ENCODE measurements around the gene ATXN7.

Gene ATXN7, protein sequence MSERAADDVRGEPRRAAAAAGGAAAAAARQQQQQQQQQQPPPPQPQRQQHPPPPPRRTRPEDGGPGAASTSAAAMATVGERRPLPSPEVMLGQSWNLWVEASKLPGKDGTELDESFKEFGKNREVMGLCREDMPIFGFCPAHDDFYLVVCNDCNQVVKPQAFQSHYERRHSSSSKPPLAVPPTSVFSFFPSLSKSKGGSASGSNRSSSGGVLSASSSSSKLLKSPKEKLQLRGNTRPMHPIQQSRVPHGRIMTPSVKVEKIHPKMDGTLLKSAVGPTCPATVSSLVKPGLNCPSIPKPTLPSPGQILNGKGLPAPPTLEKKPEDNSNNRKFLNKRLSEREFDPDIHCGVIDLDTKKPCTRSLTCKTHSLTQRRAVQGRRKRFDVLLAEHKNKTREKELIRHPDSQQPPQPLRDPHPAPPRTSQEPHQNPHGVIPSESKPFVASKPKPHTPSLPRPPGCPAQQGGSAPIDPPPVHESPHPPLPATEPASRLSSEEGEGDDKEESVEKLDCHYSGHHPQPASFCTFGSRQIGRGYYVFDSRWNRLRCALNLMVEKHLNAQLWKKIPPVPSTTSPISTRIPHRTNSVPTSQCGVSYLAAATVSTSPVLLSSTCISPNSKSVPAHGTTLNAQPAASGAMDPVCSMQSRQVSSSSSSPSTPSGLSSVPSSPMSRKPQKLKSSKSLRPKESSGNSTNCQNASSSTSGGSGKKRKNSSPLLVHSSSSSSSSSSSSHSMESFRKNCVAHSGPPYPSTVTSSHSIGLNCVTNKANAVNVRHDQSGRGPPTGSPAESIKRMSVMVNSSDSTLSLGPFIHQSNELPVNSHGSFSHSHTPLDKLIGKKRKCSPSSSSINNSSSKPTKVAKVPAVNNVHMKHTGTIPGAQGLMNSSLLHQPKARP

DNA sequence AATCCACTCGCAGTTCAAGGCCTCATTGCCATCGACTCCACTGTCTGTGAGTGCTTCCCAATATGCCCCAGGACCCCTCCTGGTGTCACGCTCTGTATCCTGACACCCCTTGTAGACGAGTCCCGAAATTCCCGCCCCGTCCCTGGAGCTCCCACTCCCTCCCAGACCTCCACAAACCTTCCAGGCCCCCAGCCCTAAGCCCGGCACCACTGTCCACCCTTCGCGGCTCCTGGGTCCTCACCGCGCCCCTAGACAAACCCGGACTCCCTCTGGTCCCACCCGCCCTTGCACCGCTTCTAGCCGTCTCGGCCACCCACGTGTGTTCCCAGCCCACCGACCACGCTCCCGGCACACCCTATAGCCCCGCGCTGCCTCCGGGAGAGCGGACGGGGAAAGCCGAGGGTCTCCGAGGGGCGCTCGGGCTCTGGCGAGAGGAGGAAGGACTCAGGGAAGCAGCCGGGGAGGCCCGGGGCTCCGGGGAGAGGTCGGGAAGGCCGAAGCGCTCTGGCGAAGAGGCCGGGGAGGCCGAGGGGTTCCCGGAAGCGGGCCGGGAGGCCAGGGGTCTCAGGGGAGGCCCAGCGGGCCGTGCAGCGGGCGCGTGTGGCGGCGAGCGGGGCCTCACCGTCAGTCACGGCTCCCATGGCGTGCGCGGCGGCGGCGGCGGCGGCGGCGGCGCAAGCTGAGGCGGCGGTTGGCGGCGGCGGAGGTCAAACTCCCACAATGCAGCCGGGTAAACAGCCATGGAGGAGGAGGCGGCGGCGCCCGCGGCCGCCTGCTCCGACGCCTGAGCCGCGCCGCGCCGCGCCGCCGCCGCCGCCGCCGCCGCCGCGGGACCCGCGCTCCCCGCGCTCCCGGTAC is at the start of gene ATXN7, which contains the start of gene THOC7:
Gene ATXN7, plus strand, starts transcription at position 718 of the 858 bp plus-strand sequence. CDS start 48,732 bp downstream, outside the sequence.
Gene THOC7, minus strand, starts transcription at position 656 of the 858 bp plus-strand sequence. Its CDS starts 15 bp downstream, at position 641.
- DNase-seq (ENCODE audit: low read depth in 1 of 2, low spot score in 1 of 2) = peak; percentile 43 to 65

DNA sequence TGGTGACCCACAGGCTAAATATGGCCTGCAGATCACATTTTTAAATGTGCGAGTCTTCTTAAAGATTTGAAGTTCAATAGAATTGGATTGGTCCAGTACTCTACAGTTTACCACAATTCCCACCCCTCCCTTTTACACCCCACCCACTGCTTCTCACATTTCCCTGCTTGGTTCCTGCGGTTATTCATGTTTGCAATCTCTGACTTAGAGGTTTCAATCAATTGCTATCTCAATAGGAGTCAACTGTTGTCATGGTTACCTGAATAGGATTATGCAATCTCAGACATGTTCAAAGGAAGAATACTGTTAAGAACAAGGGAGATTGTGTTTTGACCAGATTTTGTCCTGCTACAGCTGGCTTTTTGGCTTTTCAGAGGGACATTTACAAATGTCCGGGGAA is 49.4 kb upstream of the ATXN7 start:
- no peak for DNase-seq (ENCODE audit: low read depth in 1 of 2, low spot score in 1 of 2)

DNA sequence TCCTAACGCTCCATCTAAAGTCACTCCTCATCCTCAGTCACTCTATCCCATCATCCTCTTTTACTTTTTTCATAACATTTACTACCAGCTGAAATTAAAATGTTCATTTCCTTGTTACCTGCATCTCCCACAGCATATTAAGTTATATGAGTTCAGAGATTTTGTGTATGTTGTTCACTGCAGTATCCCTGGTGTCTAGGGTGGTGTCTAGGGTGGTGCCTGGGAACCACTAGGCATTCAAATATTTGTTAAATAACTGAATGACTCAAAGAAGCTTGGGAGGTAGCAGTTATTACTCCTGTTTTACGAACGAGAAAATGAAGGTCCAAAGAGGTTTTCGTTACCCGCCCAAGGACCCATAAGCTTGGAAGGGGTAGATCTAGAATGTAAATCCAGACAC is 46.4 kb upstream of the ATXN7 start:
- DNase-seq (ENCODE audit: low read depth in 1 of 2, low spot score in 1 of 2) = no peak

DNA sequence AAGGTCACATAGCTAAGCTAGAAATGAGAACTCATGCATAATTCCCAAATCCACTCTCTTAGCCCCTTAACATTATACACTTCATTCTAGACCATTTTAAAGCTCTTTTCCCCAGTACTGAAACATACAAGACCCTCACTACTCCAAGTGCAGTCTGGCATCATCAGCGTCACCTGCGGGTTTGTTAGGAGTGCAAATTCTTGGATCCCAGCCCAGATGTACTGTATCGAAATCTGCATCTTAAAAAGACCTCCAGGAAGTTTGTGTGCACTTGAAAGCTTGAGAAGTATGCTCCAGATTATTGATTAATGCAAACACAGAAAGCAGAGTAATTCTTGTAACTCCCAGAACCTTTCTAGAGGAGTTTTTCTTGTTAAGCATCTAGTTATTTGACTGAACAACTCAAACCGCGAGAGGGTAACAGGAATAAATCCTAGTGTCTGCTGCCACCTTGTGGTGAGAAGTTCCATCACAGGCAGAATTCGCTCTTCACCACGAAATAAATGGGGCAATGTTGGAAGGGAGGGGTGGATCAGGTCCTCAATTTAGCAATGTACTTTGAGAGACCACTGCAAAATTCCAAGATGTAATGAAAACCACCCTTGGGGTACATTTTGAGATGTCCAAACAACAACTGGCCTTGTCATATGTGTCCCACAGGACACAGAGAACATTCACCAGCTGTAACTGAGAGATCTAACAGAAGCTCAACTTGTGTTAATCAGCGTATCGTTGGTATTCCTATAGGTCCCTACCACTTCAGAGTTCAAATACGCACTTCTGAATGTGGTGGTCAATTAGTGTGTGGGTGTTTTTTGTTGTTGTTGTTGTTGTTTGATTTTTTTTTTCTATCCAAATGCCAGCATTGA is 45.2 kb upstream of the ATXN7 start:
- DNase-seq (ENCODE audit: low read depth in 1 of 2, low spot score in 1 of 2) = peak; percentile 9 to 22

DNA sequence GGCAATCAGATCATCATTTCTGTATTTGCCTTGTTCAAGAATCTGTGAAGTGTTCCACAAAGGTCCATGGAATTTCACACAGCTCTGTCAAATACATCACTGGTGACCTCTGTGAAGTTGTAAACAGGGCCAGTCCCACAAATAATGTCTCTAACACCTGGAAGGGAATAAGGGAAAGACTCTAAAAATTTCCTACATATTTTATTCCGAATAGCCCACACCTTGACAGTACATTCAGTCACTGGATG is 44.6 kb upstream of the ATXN7 start, which contains the start of gene C3orf49:
Gene C3orf49, plus strand, starts transcription at position 149 of the 248 bp plus-strand sequence. CDS start 173 bp downstream, outside the sequence.
- DNase-seq (ENCODE audit: low read depth in 1 of 2, low spot score in 1 of 2) = no peak

DNA sequence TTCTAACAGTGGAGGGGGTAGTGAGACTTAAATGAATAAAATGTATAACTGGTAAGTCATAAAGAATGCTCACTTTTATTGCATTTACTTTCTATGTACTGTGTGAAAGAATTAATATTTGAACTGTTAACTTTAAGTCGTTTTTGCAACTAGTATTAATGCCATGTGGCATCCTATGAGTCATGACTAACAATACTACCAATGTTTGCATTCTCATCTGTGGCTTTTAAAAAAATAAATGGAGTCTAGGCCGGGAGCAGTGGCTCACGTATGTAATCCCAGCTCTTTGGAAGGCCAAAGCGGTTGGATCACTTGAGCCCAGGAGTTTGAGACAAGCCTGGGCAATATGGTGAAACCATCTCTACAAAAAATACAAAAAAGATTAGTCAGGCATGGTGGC is 39.4 kb upstream of the ATXN7 start:
- no peak for DNase-seq (ENCODE audit: low read depth in 1 of 2, low spot score in 1 of 2)

DNA sequence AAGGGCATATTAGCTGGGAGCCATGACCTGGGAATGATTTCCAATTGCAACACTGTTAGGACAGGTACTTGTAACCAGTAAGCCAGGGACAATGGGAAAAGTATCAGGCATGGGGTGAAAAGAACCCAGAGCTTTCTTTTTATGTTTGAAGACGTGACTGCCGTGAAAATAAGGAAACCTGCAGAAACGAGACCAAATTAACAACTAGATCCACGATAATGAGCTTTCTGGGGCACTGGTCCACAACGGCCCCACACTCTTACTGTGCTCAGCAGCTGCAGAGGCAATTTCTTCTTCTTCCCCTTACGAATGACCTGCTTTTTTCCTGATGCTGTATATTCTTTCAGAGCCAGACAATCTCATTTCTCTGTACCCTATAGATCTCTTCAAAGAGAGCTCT is 33.1 kb upstream of the ATXN7 start:
- no peak for DNase-seq (ENCODE audit: low read depth in 1 of 2, low spot score in 1 of 2)

DNA sequence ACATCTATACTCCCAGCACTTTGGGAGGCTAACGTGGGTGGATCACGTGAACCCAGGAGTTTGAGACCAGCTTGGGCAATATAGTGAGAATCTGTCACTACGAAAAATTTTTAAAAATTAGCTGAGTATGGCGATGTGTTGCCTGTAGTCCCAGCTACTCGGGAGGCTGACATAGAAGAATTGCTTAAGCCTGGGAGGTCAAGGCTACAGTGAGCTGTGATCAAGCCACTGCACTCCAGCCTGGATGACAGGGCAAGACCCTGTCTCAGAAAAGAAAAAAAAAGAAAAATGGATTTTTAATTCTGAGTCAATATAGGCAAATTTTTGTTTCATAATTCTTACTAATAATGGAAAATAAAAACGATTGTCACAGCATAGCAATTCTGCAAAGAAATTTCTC is 31.3 kb upstream of the ATXN7 start:
- DNase-seq (ENCODE audit: low read depth in 1 of 2, low spot score in 1 of 2) = no peak

DNA sequence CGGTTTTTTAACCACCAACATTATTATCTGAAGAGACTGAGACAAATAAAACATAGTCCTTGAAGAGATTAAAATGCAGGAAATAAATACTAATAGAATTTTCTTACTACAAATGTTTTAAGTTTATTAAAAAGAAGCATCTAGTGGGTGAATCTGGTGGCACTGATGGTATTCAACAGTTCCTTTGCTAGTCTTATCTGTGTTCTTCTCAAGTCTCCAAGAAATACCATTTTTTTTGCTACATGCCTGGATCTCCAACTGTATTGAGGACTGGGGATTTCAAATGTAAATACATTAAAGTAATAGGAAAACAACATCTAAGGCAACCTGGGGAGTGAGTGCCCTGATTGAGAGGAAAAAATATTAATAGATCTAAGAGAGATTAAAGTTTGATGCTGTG is 22.0 kb upstream of the ATXN7 start:
- DNase-seq (ENCODE audit: low read depth in 1 of 2, low spot score in 1 of 2) = no peak

DNA sequence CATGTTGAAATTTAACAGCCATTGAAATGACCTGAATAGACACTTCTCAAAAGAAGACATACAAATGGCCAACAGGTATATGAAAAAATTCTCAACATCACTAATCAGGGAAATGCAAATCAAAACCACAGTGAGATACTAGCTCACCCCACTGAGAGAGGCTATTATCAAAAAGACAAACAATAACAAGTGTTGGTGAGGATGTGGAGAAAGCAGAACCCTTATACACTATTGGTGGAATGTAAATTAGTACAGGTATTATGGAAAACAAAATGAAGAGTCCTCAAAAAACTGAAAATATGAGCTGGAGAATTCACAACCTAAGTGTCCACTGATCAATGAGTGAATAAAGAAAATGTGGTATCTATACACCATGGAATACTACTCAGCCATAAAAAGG is 21.5 kb upstream of the ATXN7 start:
- DNase-seq (ENCODE audit: low read depth in 1 of 2, low spot score in 1 of 2) = no peak

DNA sequence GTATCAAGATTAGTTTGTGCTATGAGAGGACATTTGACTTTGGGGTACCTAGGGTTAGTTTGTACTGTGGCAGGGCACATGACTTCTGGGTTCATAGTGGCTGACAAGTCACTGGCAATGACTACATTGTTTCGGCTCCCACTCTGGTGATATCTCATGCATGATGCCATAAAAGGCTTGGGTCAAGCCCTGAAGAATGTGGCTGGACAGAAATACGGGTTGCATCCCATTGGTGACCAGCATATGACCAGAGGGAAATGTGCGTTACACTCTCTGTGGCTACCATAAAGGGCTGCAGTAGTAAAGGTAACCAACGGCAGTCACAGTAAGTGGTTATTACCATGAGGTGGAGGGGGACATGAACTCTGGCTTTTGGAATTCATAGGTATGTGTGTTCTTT is 18.5 kb upstream of the ATXN7 start:
- no peak for DNase-seq (ENCODE audit: low read depth in 1 of 2, low spot score in 1 of 2)

DNA sequence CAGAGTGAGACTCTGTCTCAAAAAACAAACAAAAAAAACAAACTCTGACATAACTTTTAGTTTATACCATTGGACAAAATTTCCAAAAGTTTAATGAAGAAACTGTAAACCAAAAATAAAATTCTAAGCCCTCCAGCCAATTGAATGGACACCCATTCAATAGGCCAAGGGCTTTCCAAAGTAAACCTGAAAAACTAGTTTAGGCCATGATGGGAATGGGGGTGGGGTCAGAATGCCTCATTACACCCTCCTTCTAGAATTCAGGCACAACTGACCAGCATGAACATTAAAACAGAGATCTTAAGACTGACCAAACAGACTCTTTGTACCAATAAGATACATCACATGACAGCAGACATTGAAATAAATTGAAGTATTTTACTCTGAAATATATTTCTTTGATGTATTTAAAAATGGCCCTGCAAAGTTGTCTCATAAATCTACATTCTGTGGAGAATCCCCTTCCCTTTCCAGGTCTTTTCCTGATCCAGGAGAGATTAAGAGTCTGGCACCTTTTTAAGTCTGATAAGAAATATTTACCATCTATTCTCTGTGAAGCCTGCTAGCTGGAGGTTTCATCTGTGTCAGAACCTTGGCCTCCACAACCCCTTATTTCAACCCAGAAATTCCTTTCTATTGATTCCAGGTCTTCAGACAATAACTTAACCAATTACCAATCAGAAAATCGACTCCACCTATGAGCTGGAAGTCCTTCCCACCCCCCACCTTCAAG is 15.8 kb upstream of the ATXN7 start:
- DNase-seq (ENCODE audit: low read depth in 1 of 2, low spot score in 1 of 2) = no peak

DNA sequence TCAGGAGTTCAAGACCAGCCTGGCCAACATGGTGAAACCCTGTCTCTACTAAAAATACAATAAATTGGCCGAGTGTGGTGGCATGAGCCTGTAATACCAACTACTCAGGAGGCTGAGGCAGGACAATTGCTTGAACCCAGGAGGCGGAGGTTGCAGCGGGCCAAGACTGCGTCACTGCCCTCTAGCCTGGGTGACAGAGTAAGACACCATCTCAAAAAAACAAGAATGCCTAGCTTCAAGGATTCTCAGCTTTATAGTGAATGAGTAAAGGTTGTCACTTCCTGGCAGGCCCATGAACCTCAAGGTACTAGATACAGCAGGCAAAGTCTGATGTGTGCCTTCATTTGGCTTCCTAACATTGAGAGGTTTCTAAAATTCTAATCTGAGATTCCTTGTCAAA is 14.5 kb upstream of the ATXN7 start:
- DNase-seq (ENCODE audit: low read depth in 1 of 2, low spot score in 1 of 2) = no peak

DNA sequence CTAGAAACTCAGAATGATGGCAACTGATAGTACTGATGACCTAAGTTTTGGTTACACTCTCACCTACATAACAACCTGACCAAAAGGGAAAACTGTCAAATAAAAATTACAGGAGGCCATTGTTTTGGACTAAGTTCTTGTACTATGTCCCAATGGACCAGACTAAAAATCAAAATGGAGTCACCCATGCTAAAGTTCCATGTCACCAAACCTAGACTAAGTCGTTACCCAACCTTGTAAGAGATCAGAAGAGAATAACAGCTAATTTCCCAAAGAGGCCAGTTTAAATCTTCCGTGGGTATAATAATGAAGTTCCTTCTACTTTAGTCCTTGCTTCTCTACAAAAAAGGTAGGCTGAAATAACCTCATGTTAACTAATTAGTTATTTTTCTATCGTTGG is 12.4 kb upstream of the ATXN7 start:
- no peak for DNase-seq (ENCODE audit: low read depth in 1 of 2, low spot score in 1 of 2)

DNA sequence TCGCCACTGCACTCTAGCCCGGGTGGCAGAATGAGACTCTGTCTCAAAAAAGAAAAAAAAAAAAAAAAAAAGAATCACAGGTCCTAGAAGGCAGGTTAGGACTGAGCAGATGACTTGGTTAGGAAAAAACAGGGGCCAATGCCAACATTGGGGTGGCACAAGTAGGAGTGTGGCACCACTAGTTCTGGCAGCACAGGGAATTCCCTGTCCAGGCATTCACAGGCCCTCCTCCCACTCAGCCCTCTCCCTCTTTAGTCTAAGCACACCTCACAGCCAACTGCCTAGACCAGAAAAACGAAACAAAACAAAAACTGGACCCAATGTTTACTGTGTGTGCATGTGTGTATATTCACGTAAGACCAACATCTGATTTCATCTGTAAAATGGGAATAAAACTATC is 10.6 kb upstream of the ATXN7 start:
- DNase-seq (ENCODE audit: low read depth in 1 of 2, low spot score in 1 of 2) = no peak

DNA sequence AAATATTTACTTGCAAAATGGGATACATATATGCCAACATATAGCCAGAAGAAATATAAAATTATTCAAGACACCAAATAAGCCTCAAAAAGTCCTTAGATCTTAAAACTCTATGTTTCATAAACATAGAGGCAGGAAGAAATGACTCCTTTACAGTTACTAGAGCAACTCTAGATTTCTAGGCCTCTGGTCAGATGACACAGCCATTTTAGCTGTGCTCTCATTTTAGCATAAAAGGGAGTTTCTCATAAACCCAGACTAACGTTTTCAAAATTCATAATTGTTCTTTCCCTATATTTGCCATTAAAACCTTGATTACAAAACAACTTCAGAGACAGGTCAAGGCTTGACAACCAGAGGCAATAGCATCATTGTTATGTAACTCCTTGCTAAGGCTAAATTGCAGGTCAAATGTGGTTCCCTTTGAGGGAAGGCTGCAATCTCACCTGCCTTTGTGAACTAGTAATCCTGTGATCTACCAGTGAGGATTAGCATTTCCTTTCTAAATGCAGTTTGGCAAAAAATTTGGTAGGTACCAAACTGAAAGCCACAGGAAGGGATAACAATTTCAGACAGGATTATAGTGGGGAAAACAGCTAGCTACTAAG is 8.2 kb upstream of the ATXN7 start:
- DNase-seq (ENCODE audit: low read depth in 1 of 2, low spot score in 1 of 2) = no peak

DNA sequence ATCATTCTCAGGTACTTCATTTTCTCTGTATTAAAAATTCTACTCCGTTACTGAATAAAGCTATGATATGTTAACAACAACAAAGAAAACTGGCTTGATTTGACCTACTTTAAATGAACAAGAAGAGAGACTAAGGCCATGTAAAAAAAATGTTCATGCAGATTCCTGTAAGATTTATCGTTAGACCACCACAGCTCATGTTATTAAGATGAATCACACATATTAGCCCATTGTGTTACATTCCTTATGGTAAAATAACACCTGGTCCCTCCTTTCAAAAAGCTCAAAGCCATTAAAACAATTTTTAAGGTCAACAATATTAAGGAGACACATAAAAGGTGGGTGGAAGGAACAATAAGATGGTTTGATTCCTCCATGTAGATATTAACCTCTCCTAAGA is 6.4 kb upstream of the ATXN7 start:
- no peak for DNase-seq (ENCODE audit: low read depth in 1 of 2, low spot score in 1 of 2)

DNA sequence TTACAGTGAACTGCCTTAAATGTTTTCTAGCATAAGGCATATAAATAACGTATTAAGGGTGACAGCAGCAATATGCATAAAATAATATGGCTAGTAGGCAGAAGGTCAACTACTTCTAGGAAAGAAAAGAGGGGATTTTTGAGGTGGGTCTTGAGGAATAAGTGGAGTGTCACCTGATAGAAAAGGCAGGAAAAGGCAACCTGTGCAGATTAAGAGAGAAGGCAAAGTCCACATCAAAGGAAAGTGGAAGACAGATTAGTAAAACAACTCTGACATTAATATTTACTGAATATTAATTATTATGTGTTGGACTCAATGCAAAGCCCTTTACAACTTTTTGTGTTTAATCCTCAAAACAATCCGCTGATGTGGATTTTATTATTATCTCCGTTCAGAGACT is 2.9 kb upstream of the ATXN7 start:
- no peak for DNase-seq (ENCODE audit: low read depth in 1 of 2, low spot score in 1 of 2)

DNA sequence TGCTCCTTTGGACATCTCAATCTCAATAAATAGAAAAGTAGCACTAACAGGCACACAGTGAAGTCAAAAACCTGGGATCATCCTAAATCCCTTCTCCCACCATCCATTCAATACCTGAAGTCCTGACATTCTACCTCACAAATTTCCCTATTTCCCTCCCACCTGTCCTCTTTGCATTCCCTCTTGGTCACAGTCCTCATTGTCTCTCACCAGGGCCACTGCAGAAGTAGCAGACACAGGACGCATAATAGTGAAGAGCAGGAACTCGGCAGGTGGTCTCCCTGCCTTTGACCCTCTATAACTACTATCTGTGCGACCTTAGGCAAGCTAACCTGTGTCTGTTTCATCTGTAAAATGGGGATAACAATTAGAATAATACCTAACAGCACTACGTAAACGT is 2.4 kb upstream of the ATXN7 start:
- no peak for DNase-seq (ENCODE audit: low read depth in 1 of 2, low spot score in 1 of 2)
